ENCODE measurements around the gene EPS15.

EPS15 gene

GRCh38 chr1:51417496-51418383 is 101.3 kb downstream of the EPS15 start:
- no peaks in the 10 kb centered on the region for H3K9me3 ChIP-seq (ENCODE audit: control insufficient read depth, insufficient read depth, low read depth, low read length)
- TF ChIP-seq ZNF354C (tag by site-specific recombination; IDR thresholded peaks at IDR 0.05; ENCODE audit: borderline replicate concordance, low read depth) (no peak), MYNN (tag by site-specific recombination; IDR thresholded peaks at IDR 0.05; ENCODE audit: borderline replicate concordance) (no peak), EGR2 (tag by site-specific recombination; IDR thresholded peaks at IDR 0.05; ENCODE audit: low read depth) (no peak), ZBTB8A (tag by site-specific recombination; IDR thresholded peaks at IDR 0.05) (no peak), ZNF549 (tag by site-specific recombination; IDR thresholded peaks at IDR 0.05) (no peak), PRDM2 (tag by site-specific recombination; IDR thresholded peaks at IDR 0.05; ENCODE audit: borderline replicate concordance) (no peak), ZNF239 (tag by site-specific recombination; IDR thresholded peaks at IDR 0.05) (no peak), ZNF121 (tag by site-specific recombination; IDR thresholded peaks at IDR 0.05) (no peak), ZBTB48 (tag by site-specific recombination; IDR thresholded peaks at IDR 0.05) (no peak), ZNF214 (tag by site-specific recombination; IDR thresholded peaks at IDR 0.05; ENCODE audit: borderline replicate concordance) (no peak), FEZF1 (tag by site-specific recombination; IDR thresholded peaks at IDR 0.05) (no peak), ZNF530 (tag by site-specific recombination; IDR thresholded peaks at IDR 0.05; ENCODE audit: low read depth) (no peak), HOXD13 (CRISPR knock-in tag; IDR thresholded peaks at IDR 0.05; ENCODE audit: borderline replicate concordance) (no peak), ZNF404 (tag by site-specific recombination; IDR thresholded peaks at IDR 0.05) (no peak), ZNF2 (tag by site-specific recombination; IDR thresholded peaks at IDR 0.05) (no peak)
- CTCF ChIA-PET, result interaction anchor here (0.9 to 1.2 kb wide), 2 partner anchors 12 to 27 kb away, joined by 3 to 4 read pairs; no protein-coding TSS in a partner anchor
- peaks cover 0 to 24% of the 10 kb centered on the region in 2 experiments; a peak in 2 of 3 replicates for H3K36me3 ChIP-seq (ENCODE audit: control insufficient read depth in 2 of 2, insufficient read depth in 1 of 2, low read length in 2 of 2)
- H3K4me1 ChIP-seq (ENCODE audit: control insufficient read depth, insufficient read depth, low read length), result 0 out of 2 replicates have a peak, but pooled peaks cover 4% of the 10 kb centered on the region
- no peak overlapping the region for H3K27ac ChIP-seq (ENCODE audit: extremely low read depth, low read depth, low read length)
- H3K4me3 ChIP-seq (ENCODE audit: low read depth, low read length), result no peak overlapping the region
- POLR2A ChIA-PET, result no interaction called here

GRCh38 chr1:51416910-51417309 is 102.2 kb downstream of the EPS15 start:
- POLR2A ChIA-PET, result no interaction called here
- CTCF ChIA-PET, result interaction anchor here (0.9 to 1.2 kb wide), 2 partner anchors 13 to 28 kb away, joined by 3 to 4 read pairs; no protein-coding TSS in a partner anchor
- H3K36me3 ChIP-seq (ENCODE audit: control insufficient read depth in 2 of 2, insufficient read depth in 1 of 2, low read length in 2 of 2), result peaks cover 0 to 24% of the 10 kb centered on the region in 2 experiments; a peak in 2 of 3 replicates
- no peak overlapping the region for H3K27ac ChIP-seq (ENCODE audit: extremely low read depth, low read depth, low read length)
- no peaks in the 10 kb centered on the region for H3K9me3 ChIP-seq (ENCODE audit: control insufficient read depth, insufficient read depth, low read depth, low read length)
- 0 out of 2 replicates have a peak, but pooled peaks cover 4% of the 10 kb centered on the region for H3K4me1 ChIP-seq (ENCODE audit: control insufficient read depth, insufficient read depth, low read length)
- H3K4me3 ChIP-seq (ENCODE audit: low read depth, low read length), result no peak overlapping the region
- no peak for TF ChIP-seq ZNF324 (tag by site-specific recombination; IDR thresholded peaks at IDR 0.05)
- TF ChIP-seq ZNF248 (tag by site-specific recombination; IDR thresholded peaks at IDR 0.05), result no peak
- TF ChIP-seq ZNF2 (tag by site-specific recombination; IDR thresholded peaks at IDR 0.05), result no peak
- TF ChIP-seq ZNF670 (tag by site-specific recombination; IDR thresholded peaks at IDR 0.05; ENCODE audit: low read depth), result no peak
- TF ChIP-seq KLF1 (tag by site-specific recombination; IDR thresholded peaks at IDR 0.05), result no peak
- TF ChIP-seq ZNF626 (tag by site-specific recombination; IDR thresholded peaks at IDR 0.05), result no peak
- TF ChIP-seq ZNF580 (tag by site-specific recombination; IDR thresholded peaks at IDR 0.05), result no peak
- TF ChIP-seq ZNF837 (tag by site-specific recombination; IDR thresholded peaks at IDR 0.05), result no peak
- TF ChIP-seq ZNF133 (tag by site-specific recombination; IDR thresholded peaks at IDR 0.05), result no peak
- no peak for TF ChIP-seq ZNF76 (tag by site-specific recombination; IDR thresholded peaks at IDR 0.05; ENCODE audit: borderline replicate concordance, low read depth)
- no peak for TF ChIP-seq ZBTB10 (tag by site-specific recombination; IDR thresholded peaks at IDR 0.05)
- no peak for TF ChIP-seq ZNF335 (tag by site-specific recombination; conservative IDR thresholded peaks at IDR 0.05)
- TF ChIP-seq ZNF501 (tag by site-specific recombination; IDR thresholded peaks at IDR 0.05), result no peak
